HG02571 (cell line): Measurements from ENCODE around the gene GCN1.
A peak's percentile ranks its signal among the peaks of the same experiment; 100 is the strongest.
"Not testable (repeated sequence)": the region's sequence is repeated elsewhere in the genome, so short reads cannot be mapped to it uniquely, and the experiment has no call there.

Source experiments
- ATAC-seq: cut with Tn5 transposase; IDR thresholded peaks from one replicate; pipeline ENCODE4 v1.9.1; 2021; ENCODE audit warnings: mild to moderate bottlenecking, moderate library complexity; ENCODE audit not compliant: unreplicated experiment

Gene GCN1, protein sequence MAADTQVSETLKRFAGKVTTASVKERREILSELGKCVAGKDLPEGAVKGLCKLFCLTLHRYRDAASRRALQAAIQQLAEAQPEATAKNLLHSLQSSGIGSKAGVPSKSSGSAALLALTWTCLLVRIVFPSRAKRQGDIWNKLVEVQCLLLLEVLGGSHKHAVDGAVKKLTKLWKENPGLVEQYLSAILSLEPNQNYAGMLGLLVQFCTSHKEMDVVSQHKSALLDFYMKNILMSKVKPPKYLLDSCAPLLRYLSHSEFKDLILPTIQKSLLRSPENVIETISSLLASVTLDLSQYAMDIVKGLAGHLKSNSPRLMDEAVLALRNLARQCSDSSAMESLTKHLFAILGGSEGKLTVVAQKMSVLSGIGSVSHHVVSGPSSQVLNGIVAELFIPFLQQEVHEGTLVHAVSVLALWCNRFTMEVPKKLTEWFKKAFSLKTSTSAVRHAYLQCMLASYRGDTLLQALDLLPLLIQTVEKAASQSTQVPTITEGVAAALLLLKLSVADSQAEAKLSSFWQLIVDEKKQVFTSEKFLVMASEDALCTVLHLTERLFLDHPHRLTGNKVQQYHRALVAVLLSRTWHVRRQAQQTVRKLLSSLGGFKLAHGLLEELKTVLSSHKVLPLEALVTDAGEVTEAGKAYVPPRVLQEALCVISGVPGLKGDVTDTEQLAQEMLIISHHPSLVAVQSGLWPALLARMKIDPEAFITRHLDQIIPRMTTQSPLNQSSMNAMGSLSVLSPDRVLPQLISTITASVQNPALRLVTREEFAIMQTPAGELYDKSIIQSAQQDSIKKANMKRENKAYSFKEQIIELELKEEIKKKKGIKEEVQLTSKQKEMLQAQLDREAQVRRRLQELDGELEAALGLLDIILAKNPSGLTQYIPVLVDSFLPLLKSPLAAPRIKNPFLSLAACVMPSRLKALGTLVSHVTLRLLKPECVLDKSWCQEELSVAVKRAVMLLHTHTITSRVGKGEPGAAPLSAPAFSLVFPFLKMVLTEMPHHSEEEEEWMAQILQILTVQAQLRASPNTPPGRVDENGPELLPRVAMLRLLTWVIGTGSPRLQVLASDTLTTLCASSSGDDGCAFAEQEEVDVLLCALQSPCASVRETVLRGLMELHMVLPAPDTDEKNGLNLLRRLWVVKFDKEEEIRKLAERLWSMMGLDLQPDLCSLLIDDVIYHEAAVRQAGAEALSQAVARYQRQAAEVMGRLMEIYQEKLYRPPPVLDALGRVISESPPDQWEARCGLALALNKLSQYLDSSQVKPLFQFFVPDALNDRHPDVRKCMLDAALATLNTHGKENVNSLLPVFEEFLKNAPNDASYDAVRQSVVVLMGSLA (N-terminal part only)

DNA sequence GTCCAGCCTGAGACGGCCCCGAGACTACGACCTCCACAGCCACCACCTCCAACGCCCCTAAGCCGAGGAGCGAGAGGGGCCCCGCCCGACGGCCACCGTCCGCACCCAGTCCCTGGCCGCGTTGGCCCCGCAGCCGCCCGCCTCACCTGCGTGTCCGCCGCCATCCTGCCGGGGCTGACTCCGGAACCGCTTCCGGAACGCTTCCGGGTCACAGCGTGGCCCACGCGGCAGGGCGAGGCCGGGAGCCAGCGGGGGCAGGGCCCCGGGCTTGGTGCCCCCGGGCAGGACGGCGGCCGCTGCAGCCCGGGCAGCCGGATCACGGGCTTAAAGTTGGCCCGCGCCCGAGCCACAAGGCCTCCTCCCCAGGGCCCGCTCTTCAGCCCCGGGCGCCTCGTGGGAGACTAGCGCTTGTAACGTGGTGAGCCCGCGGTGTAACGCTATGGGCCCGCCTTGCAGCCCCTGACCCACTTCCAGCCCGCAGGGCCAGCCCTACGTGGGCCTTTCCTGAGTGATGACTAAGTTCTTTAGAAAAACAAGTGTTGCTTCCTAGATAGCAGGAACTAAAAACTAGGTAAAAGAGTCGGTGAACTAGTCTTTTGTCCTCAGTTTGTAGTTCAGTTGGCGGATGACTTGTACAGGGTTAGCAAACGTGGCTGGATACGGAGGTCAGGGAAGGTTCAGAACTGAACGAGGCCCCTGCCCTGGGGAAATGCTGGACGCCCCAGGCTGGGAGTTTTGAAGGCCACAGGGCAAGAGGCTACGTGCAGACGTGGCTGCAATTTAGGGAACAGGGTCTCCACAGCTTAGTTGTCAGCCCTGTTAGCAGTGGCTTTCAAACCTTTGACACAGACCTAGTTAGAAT, at the start of gene GCN1:
Gene GCN1, minus strand, starts transcription at position 182 of the 862 bp plus-strand sequence. Its CDS starts 18 bp downstream, at position 164.
- ATAC-seq, result peak; percentile 69

DNA sequence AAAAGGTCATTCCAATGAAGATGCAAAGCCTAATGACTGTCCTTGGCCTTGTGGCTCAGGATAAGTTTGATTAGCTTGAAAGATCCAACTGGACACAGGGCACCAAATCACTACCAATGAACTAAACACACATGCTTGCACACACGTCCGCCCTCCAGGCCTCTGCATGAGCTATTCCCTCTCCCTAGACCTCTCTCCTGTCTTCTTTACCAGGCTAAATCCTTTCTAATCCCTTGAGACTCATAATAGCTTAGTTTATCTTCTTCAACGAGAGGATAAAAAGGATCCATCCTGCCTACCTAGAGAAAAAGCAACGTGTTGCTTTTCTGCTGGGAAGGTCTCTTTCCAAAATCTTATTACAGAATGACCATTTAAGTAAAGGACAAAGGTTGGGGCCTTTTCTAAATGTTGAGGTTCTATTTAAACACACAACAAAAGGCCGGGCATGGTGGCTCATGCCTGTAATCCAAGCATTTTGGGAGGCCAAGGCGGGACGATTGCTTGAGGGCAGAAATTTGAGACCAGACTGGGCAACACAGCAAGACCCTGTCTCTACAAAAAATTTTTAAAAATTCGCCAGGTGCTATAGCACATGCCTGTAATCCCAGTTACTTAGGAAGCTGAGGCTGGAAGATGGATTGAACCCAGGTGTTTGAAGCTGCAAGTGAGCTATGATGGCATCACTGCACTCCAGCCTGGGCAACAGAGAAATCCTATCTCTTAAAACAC, 48.6 kb upstream of the GCN1 start:
- ATAC-seq, result no peak

DNA sequence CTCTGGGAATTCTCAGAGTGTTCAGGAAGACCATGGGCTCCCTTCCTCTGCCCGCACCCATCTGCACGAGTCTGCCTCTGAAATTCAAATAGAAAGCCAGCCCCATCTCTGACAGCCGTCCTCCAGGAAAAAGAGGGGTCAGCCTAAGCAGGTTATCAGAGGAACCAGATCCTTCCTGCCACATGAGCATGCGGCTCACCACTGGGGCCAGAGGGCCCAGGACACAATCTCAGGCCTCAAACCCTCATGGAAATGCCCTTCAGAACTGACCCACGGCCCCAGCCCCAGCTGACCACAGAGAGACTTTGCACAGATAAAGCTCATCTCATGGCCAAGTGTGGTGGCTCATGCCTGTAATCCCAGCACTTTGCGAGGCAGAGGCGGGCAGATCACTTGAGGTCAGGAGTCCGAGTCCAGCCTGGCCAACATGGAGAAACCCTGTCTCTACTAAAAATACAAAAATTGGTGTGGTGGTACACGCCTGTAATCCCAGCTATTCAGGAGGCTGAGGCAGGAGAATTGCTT, 47.8 kb upstream of the GCN1 start:
- no peak for ATAC-seq

DNA sequence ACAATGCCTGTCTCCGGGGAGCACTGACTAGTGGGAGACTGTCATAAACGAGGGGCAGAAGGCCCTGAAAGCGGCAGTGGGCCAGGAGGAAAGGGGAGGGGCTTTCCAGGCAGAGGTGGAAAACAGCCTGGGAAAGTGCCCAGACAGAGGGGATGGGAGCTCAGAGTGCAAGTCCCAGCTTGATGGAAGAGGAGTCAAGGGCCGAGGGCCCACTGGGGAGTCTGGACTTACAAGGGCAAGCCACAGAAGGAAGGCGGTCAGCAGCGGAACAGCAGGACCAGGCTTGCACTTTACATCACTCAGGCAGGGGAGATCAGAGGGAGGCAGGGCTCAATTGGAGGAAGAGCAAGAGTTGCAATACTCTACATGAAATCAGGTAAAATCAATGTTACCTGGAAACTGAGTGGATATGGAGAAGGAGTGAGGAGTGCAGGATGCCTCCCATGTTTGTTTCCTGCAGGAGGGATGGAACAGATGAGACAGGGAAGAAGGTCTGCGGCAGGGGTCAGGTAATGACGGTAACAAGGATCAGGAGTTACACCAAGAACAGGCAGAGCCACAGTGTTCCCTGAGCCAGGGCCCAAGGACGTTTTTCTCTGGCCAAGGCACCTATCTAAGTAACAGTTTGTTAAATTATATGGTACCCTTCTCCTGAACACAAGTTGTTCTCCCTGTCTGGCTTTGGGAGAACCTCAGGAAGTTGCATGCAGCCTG, 47.2 kb upstream of the GCN1 start:
- ATAC-seq, result no peak

DNA sequence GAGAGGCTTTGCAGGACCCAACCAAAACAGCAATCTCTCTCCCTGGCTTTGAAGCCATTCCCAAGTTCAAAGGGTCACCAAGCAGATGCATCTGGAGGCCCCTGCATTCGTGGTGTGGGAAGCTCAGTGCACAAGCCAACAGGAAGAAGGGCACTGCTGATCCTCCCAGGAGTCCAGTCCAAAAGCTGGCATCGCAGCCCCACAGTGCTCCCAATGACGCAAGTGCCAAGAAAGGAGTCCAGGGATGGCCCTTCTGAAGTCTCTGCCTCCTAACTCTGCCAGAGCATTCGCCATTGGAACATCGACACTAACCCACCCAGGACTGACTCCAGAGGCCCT, 45.9 kb upstream of the GCN1 start:
- ATAC-seq, result no peak

DNA sequence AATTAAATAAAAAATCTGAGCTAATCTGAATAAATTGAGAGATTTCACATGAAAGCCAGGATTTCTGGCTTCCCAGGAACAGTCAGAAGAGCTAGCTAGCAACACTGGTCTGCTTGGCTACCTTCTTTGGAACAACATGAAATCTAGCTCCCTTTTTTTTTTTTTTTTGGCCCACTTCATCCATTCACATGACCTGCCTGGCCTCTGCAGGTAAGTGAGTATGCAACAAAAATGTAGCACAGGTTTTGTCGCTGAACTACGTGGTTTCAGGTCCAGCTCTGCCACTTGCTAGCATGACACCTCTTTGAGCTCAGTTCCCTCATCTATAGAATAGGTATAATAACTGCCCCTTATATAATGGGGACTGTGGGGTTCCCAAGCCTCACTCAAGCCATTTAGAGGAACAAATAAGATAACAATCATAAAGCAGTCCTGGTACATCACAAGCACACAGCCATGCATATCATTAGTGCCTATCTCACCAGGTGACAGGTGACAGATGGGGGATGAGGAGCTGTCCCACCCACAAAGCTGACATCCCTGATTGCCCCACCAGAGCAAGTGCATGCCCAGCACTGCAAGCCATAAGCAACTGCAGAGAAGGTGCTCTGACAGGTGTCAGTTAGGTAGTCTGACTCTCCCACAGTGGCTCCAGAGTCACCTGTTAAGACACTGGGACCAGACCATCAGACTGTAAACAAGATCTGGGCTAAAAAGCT, 45.4 kb upstream of the GCN1 start:
- ATAC-seq, result no peak

DNA sequence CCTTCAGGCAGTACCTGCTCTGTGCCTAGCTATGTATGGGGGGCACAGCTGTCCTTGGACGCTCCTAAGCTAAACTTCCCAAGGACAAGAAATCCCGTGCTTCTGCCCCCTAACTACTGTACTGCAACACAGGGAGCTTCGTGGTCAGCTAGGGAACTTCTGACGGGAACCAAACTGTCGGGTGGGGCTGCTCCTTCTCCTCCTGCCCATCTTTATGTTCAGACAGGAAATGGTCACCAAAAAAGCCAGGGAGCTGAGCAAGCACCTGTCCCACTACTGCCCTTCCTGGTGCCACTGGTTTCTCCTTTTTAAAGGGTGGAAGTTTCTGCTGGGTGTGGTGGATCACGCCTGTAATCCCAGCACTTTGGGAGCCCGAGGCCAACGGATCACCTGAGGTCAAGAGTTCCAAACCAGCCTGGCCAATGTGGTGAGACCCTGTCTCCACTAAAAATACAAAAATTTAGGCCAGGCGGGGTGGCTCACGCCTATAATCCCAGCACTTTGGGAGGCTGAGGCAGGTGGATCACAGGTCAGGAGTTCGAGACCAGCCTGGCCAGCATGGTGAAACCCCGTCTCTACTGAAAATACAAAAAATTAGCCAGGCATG, 44.4 kb upstream of the GCN1 start:
- no peak for ATAC-seq

DNA sequence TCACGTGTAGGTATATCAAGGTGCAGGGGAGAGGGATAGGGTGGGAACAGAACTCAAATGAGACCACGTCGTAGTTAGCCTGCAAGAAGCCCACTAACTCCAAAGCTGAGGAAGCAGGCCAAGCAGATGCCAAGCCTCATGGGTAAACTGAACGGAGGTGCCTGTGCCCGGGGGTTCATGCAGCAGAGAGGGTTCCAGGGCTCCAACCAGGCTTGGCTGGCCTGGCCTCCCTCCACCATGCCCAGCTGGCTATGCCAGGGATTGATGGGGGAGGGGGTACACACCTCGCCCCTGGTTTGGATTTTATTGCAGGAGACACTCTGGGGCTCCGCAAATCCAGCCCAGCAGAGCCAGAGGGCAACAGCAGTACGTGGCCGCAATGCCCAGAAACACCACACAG, 43.7 kb upstream of the GCN1 start:
- no peak for ATAC-seq

DNA sequence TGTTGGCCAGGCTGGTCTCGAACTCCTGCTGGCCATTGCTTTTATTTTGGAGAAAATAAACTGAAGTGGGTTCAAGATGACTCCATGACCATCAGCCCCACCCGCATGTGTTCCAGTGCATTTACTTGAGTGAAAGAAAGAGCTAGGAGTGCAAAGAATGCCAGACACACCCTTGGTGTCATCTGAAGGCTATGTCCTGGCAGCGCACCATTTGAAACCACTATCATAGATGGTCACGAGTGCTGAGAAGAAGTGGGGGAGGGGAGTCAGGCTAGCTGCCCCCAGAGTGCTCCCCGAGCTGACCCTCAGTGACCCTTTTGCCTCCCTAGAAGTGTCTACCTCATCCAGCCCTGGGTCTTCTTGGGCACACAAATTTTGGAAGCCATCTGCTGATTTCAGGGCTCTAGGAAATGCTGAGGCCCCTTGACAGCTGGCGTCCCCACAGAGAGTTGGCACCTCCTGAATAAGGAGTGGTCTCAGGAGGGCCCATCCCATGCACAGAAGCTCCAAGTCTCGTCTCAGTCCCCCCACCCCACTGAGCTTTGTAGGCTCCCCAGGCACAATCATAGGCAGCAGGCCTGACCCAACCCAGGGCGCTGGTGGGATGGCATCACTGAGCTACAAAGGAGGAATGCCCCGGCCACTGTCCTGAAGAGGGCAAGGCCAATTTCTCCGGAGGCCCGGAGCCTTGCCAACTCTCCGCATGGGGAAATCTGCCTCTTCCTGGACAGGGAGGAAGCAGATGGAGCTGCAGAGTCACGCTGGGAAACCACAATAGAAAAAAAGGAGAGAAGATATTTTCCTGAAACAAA, 43.1 kb upstream of the GCN1 start:
- no peak for ATAC-seq

DNA sequence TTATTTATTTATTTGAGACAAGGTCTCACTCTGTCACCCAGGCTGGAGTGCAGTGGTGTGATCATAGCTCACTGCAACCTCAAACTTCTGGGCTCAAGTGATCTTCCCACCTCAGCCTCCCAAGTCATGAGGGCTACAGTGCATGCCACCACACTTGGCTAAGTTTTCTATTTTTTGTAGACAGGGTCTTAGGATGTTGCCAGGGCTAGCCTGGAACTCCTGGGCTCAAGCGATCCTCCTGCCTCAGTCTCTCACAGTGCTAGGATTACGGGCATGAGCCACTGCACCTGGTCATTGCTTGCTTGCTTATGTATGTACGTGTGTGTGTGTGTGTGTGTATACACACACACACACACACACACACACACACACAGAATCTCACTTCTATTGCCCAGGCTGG, 42.3 kb upstream of the GCN1 start:
- not testable (repeated sequence) for ATAC-seq

DNA sequence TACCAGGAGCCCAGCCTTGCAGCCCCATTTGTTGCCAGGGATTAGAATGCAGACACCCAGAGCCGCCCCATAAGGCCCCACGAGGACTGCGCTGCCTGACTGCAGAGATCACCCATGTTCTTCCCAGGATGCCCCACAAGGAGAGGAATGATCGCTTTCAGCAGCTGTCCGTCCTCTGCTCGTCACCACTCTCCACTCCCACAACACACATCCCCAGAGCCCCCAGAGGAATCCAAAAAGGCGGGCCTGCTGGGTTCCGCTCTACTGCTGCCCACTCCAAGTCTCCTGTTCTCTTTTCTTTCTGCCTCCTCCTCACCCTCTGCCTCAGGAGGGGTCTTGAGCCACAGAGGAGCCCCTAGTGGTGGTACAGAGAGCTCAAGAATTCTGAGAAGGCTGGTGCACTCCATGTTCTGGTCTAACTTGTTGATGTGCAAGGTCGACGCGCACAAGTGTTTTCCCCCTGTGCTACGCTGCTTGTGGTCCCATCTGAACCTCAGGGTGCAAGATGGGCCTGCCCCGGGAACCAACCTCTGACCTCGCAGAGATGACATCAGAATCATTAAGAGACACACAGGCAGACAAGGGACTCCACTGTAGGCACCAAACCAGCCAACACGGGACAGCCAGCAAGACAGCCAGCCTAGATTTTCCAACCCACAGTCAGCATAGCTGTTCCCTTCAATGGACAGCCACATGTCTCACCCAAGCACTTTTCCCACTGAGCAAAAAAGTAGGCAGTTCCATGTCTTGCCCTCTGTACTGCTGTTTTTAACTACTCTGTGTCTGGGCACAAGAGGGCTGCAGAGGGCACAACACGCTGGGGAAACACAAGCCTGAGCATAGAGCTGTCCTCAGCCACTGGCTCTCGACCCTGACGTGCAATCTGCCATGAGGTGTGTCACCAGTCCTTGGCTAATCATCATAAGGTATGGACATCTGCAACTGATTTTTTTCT, 41.1 kb upstream of the GCN1 start:
- ATAC-seq, result no peak

DNA sequence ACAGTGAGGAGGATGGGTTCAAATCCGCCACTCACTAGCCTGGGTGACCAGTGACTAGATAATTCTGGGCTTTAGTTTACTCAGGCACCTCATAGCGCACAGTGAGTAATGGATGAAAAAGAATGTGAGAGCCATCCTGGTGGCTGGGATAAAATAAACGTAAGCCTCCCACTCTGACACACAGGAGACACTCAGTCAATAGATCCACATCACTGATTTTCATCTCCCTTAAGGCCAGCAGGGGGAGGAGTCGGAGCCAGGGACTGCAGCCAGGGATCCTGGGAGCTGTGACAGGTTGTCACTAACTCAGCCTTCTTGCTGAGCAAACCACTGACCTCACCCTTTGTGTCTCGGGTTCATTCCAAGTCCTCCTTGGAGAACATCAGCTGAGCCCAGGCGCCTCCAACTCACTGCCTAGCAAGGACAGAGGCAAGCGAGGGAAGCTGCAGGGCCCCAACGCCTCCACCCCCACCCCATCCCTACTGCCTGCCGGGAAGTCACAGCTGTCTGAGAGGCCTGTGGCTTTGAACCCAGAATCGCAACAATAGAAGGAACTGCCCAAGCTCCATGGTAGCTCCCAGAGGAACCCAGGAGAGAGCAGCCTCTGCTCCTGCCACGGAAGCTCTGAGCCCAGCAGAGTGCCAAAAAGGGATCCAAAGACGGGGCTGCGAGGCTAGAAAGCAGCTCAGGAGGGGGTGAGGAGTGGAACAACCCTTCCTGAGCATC, 40.3 kb upstream of the GCN1 start:
- no peak for ATAC-seq

DNA sequence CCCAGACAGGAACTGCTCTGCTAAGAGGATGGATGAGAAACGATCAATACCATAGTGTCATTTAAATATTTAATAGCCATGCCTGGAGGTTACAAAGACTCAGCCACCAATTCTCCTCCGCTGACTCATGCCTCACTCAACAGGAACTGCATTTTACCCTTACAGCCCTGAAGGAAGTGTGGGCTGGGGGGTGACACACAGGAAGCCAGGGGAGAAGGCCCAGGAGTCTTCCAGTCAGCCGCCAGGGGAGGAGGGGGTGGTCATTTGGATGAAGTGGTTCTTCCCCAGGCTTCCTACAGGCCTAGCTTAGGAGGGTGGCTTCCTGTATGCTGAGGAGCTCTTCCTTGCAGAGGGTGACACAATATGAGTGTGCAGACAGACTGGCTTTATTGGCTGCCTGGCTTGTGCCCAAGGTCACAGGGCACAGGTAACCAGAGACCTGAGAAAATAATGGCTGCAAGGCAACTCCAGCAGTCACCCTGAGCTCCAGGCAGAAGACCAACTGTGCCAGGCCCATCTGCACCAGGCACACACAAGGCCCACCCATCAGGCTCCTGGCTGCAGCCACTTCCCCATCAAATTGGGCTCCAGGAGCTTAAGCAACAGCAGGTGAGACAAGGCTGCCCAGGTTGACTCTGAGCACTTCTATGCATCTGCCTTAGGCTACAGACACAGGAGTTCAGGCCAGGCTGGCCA, 36.9 kb upstream of the GCN1 start:
- no peak for ATAC-seq

DNA sequence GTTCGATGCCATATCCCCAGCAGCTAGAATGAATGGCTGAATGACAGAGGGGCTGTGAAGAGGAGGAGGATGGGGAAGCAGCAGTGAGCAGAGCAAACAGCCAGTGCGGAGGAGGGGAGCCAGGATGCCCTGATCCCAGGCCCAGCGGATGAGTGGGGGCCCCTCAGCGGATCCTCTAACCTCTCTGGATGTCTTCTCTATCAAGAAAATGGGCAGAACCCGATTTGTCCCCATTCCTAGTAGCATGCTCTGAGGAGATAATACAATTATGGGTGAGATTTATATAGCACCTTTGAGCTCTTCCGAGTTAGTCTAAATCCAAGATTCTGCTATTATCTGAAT, 36.4 kb upstream of the GCN1 start:
- no peak for ATAC-seq
